Measurements from ENCODE around the gene LDLR.

GRCh38 chr19:11177592-11177991 lies 88.3 kb downstream of the LDLR start:
- TF ChIP-seq POLR2A (IDR thresholded peaks at IDR 0.05; ENCODE audit: low read depth), result no peak
- peak in 1 of 2 donors; percentile 22 for TF ChIP-seq POLR2AphosphoS5 (IDR thresholded peaks at IDR 0.05)

All from esophagus muscularis mucosa (tissue), 2 donors.